ENCODE measurements around the gene WDCP.

DNA sequence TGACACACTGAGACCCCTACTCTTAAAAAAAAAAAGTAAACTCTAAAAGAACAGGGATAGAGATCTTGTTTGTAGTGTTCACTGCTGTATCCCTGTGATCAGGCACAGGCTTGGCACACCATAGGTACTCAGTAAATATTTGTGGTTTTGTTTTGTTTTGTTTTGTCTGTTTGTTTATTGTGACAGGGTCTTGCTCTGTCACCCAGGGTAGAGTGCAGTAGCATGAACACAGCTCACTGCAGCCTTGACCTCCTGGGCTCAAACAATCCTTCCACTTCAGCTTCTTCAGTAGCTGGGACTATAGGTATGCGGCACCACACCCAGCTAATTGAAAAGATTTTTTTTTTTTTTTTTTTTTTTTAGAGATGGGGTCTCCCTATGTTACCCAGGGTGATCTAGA is 5.8 kb upstream of the WDCP start:
- TF ChIP-seq REST (IDR thresholded peaks at IDR 0.05; ENCODE audit: insufficient read depth in 1 of 2, low read depth in 2 of 2, low read length in 1 of 2) = no peak
- TF ChIP-seq, protein P1, sequence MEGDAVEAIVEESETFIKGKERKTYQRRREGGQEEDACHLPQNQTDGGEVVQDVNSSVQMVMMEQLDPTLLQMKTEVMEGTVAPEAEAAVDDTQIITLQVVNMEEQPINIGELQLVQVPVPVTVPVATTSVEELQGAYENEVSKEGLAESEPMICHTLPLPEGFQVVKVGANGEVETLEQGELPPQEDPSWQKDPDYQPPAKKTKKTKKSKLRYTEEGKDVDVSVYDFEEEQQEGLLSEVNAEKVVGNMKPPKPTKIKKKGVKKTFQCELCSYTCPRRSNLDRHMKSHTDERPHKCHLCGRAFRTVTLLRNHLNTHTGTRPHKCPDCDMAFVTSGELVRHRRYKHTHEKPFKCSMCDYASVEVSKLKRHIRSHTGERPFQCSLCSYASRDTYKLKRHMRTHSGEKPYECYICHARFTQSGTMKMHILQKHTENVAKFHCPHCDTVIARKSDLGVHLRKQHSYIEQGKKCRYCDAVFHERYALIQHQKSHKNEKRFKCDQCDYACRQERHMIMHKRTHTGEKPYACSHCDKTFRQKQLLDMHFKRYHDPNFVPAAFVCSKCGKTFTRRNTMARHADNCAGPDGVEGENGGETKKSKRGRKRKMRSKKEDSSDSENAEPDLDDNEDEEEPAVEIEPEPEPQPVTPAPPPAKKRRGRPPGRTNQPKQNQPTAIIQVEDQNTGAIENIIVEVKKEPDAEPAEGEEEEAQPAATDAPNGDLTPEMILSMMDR (IDR thresholded peaks at IDR 0.05) = no peak

All from Panc1 (cell line).